Natural killer cell (primary cell): Measurements from ENCODE around the gene SFSWAP. TPM values are rescaled to one million over a fixed set of nuclear protein-coding genes. Genes with fewer than 3 reads are reported as not detected.

ENCODE experiments used
- ATAC-seq, 3 donors: fragments of 150-1000 bp in 2 of 3; fragments of 200-7000 bp in 1 of 3; cut with Tn5 transposase; 1 replicate in 1 of 3; 2 replicates in 2 of 3; pipeline ENCODE4 v1.10.0; 2021; ENCODE audit warnings: mild to moderate bottlenecking in 2 of 3, moderate library complexity in 2 of 3
- DNase-seq, 2 donors: peaks; one replicate each; pipeline versions ENCODE4 v3.0.0 to v3.0.0-alpha.2; 2013 to 2021; ENCODE audit warnings: mixed read lengths in 1 of 2
- H3K27ac ChIP-seq: one replicate; pipeline ENCODE4 v1.5.1; 2013; ENCODE audit warnings: mild to moderate bottlenecking, low read length
- H3K27me3 ChIP-seq: one replicate; pipeline ENCODE4 v1.6.1; 2013; ENCODE audit warnings: low read length; ENCODE audit not compliant: control insufficient read depth, insufficient read depth
- H3K36me3 ChIP-seq: one replicate; pipeline ENCODE4 v1.6.1; 2013; ENCODE audit warnings: low read length; ENCODE audit not compliant: control insufficient read depth, insufficient read depth
- H3K4me1 ChIP-seq: one replicate; pipeline ENCODE4 v1.6.1; 2013; ENCODE audit warnings: low read length; ENCODE audit not compliant: control insufficient read depth, insufficient read depth
- H3K4me3 ChIP-seq: one replicate; pipeline ENCODE4 v1.5.1; 2013; ENCODE audit warnings: low read length
- H3K9me3 ChIP-seq: one replicate; pipeline ENCODE4 v1.6.1; 2013; ENCODE audit warnings: low read length; ENCODE audit not compliant: control insufficient read depth, insufficient read depth
- H3K27ac Mint-ChIP-seq, 2 donors: one replicate each; pipeline ENCODE4 v1.8.0; 2022; ENCODE audit warnings: mild to moderate bottlenecking in 2 of 2, mixed read lengths in 2 of 2, moderate library complexity in 1 of 2
- H3K27me3 Mint-ChIP-seq, 2 donors: one replicate each; pipeline ENCODE4 v1.8.0; 2022; ENCODE audit warnings: low read depth in 2 of 2, mixed read lengths in 2 of 2
- H3K36me3 Mint-ChIP-seq: one replicate; pipeline ENCODE4 v1.8.0; 2022; ENCODE audit warnings: mixed read lengths
- H3K4me1 Mint-ChIP-seq, 2 donors: one replicate each; pipeline ENCODE4 v1.8.0; 2022; ENCODE audit warnings: mixed read lengths in 2 of 2
- H3K4me3 Mint-ChIP-seq: one replicate; pipeline ENCODE4 v1.8.0; 2022; ENCODE audit warnings: mild to moderate bottlenecking, moderate library complexity, mixed read lengths
- H3K9me3 Mint-ChIP-seq, 2 donors: one replicate each; pipeline ENCODE4 v1.8.0; 2022; ENCODE audit warnings: mixed read lengths in 2 of 2
- CTCF ChIP-seq: fragments of 200-600 bp; IDR thresholded peaks from one replicate; pipeline ENCODE4 v1.8.0; 2022; ENCODE audit warnings: antibody characterized with exemption
- WGBS: methylation state at CpG from one replicate; pipeline ENCODE4 v1.1.7; 2013; ENCODE audit warnings: missing lambda C conversion rate; ENCODE audit not compliant: insufficient coverage; 5-methylcytosine and 5-hydroxymethylcytosine counted together
- intact Hi-C: fragments of 100-400 bp; cut with micrococcal nuclease; formaldehyde crosslinking; loops from one replicate; pipeline ENCODE4 v1.14.2; 2022
- total RNA-seq, 4 donors: library from RNA; stranded (reverse); fragments of 120-200 nt in 1 of 4; gene quantifications; one replicate each; pipeline versions ENCODE4 v1.2.3 to v1.2.4, GENCODE V29; 2013 to 2022

SFSWAP gene
- total RNA-seq, 3 donors from 2014 or later (not counting 1 experiment from before 2014, with no cell fraction given) = 99.1 to 109 (median 102) TPM

DNA sequence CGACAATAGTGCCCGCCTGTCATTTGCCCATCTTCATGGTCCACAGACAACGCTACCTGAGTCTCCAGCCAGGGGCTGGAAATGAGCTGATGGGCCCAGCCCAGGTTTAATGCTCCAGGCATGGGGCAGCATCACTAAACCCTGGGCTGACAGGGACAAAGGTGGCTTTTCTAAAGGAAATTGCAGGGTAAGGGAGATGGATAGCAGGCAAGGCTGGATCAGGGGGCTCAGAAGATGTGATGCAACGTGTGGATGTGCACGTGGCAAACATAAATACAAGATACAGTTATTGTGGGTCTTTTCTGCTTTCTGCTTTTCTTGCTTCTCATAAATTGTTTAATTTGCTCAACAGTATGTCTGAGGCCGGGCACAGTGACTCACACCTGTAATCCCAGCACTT lies 113.6 kb downstream of the SFSWAP start:
- H3K4me3 Mint-ChIP-seq = no peak overlapping the region
- H3K4me3 ChIP-seq = no peak overlapping the region
- no peak for TF ChIP-seq CTCF
- peaks cover 11% of the 10 kb centered on the region for H3K4me1 ChIP-seq
- no peak overlapping the region for H3K27ac ChIP-seq
- no peak for DNase-seq
- H3K27me3 ChIP-seq = peaks cover 8% of the 10 kb centered on the region
- no peak for ATAC-seq
- peaks cover 3 to 5% of the 10 kb centered on the region in 2 donors for H3K4me1 Mint-ChIP-seq
- intact Hi-C loops = no loop called here
- 91% methylated on average over 6 of the region's 6 CpGs for WGBS
- no peaks in the 10 kb centered on the region for H3K9me3 ChIP-seq
- H3K9me3 Mint-ChIP-seq = no peaks in the 10 kb centered on the region
- H3K27ac Mint-ChIP-seq = no peak overlapping the region
- H3K36me3 ChIP-seq = no peaks in the 10 kb centered on the region
- H3K36me3 Mint-ChIP-seq = no peaks in the 10 kb centered on the region
- peaks cover 15 to 18% of the 10 kb centered on the region in 2 donors for H3K27me3 Mint-ChIP-seq

- Histone ChIP-seq H3K27ac (no peak overlapping the region), H3K36me3 (no peaks in the 10 kb centered on the region), H3K9me3 (no peaks in the 10 kb centered on the region), H3K4me1 (peaks cover 18% of the 10 kb centered on the region), H3K27me3 (peaks cover 14% of the 10 kb centered on the region), H3K4me3 (no peak overlapping the region)
- Mint-ChIP-seq H3K4me3 (no peak overlapping the region), H3K4me1 (peaks cover 4 to 7% of the 10 kb centered on the region in 2 donors), H3K27ac (no peak overlapping the region), H3K36me3 (no peaks in the 10 kb centered on the region), H3K27me3 (peaks cover 16 to 18% of the 10 kb centered on the region in 2 donors), H3K9me3 (no peaks in the 10 kb centered on the region)
- intact Hi-C loops = no loop called here
- no peak for ATAC-seq
- DNase-seq = no peak
- WGBS = 78% methylated on average over 18 of the region's 18 CpGs
- TF ChIP-seq CTCF = no peak
Measured at GRCh38 chr12:131825146-131825892, 114.4 kb downstream of the SFSWAP start.

GRCh38 chr12:131826097-131826928 lies 115.4 kb downstream of the SFSWAP start:
- Mint-ChIP-seq H3K27ac (no peak overlapping the region), H3K9me3 (no peaks in the 10 kb centered on the region)

More at GRCh38 chr12:131826097-131826928, 115.4 kb downstream of the SFSWAP start:
- TF ChIP-seq CTCF = no peak
- H3K27ac ChIP-seq = no peak overlapping the region
- H3K4me1 ChIP-seq = peaks cover 27% of the 10 kb centered on the region
- Mint-ChIP-seq H3K4me1 (peaks cover 4 to 11% of the 10 kb centered on the region in 2 donors), H3K4me3 (peak overlapping the region; percentile 55), H3K27me3 (peaks cover 18 to 22% of the 10 kb centered on the region in 2 donors), H3K36me3 (no peaks in the 10 kb centered on the region)
- DNase-seq (no peak), ATAC-seq (no peak)
- H3K9me3 ChIP-seq = no peaks in the 10 kb centered on the region
- 82% methylated on average over 23 of the region's 23 CpGs for WGBS
- intact Hi-C loops = no loop called here
- no peaks in the 10 kb centered on the region for H3K36me3 ChIP-seq
- peaks cover 14% of the 10 kb centered on the region for H3K27me3 ChIP-seq
- no peak overlapping the region for H3K4me3 ChIP-seq
